ENCODE data around the gene SNX25.
A peak's percentile ranks its signal among the peaks of the same experiment; 100 is the strongest.
"Not testable (repeated sequence)": the region's sequence is repeated elsewhere in the genome, so short reads cannot be mapped to it uniquely, and the experiment has no call there.

SNX25 gene

GRCh38 chr4:185205073-185205472 lies 4.3 kb upstream of the SNX25 start:
- not testable (repeated sequence) for DNase-seq

- no peak for DNase-seq
Measured at GRCh38 chr4:185205697-185206342, 3.6 kb upstream of the SNX25 start.

- no peak for DNase-seq
Measured at GRCh38 chr4:185207466-185207865, 1.9 kb upstream of the SNX25 start.

- not testable (repeated sequence) for DNase-seq
Measured at GRCh38 chr4:185209852-185210101, 379 bp downstream of the SNX25 start.

- peak in 1 of 2 donors; percentile 26 for DNase-seq
Measured at GRCh38 chr4:185210102-185210981, 944 bp downstream of the SNX25 start.

- DNase-seq = no peak
Measured at GRCh38 chr4:185211035-185211434, 1.6 kb downstream of the SNX25 start.

- no peak for DNase-seq
Measured at GRCh38 chr4:185211641-185212040, 2.2 kb downstream of the SNX25 start.

- no peak for DNase-seq
Measured at GRCh38 chr4:185212581-185212980, 3.2 kb downstream of the SNX25 start.

GRCh38 chr4:185213877-185214276 lies 4.5 kb downstream of the SNX25 start:
- DNase-seq = no peak

GRCh38 chr4:185215261-185215660 lies 5.9 kb downstream of the SNX25 start:
- DNase-seq = no peak

- DNase-seq = no peak
Measured at GRCh38 chr4:185217408-185217975, 8.1 kb downstream of the SNX25 start.

GRCh38 chr4:185218312-185218711 lies 8.9 kb downstream of the SNX25 start:
- no peak for DNase-seq

- DNase-seq = no peak
Measured at GRCh38 chr4:185219551-185220344, 10.3 kb downstream of the SNX25 start.

- no peak for DNase-seq
Measured at GRCh38 chr4:185221491-185221890, 12.1 kb downstream of the SNX25 start.

GRCh38 chr4:185221912-185222311 lies 12.5 kb downstream of the SNX25 start:
- DNase-seq = no peak

GRCh38 chr4:185222598-185222997 lies 13.2 kb downstream of the SNX25 start:
- DNase-seq = no peak

- no peak for DNase-seq
Measured at GRCh38 chr4:185224597-185224996, 15.2 kb downstream of the SNX25 start.

GRCh38 chr4:185225940-185226339 lies 16.5 kb downstream of the SNX25 start:
- DNase-seq = no peak

GRCh38 chr4:185227131-185227551 lies 17.7 kb downstream of the SNX25 start:
- DNase-seq = no peak

- DNase-seq = no peak
Measured at GRCh38 chr4:185227713-185228278, 18.4 kb downstream of the SNX25 start.

- DNase-seq = no peak
Measured at GRCh38 chr4:185229021-185229818, 19.8 kb downstream of the SNX25 start.

GRCh38 chr4:185232370-185232769 lies 23.0 kb downstream of the SNX25 start:
- no peak for DNase-seq

Data from inflammatory macrophage (primary cell).